Measurements from ENCODE around the gene MAGOH. TPM values are rescaled to one million over a fixed set of nuclear protein-coding genes. Genes with fewer than 3 reads are reported as not detected.

MAGOH gene
- total and polyA plus RNA-seq, 2 of the 13 experiments (the other 11 are each of a cell fraction or from before 2014, with no cell fraction given), result 24.1 to 87.0 TPM

DNA sequence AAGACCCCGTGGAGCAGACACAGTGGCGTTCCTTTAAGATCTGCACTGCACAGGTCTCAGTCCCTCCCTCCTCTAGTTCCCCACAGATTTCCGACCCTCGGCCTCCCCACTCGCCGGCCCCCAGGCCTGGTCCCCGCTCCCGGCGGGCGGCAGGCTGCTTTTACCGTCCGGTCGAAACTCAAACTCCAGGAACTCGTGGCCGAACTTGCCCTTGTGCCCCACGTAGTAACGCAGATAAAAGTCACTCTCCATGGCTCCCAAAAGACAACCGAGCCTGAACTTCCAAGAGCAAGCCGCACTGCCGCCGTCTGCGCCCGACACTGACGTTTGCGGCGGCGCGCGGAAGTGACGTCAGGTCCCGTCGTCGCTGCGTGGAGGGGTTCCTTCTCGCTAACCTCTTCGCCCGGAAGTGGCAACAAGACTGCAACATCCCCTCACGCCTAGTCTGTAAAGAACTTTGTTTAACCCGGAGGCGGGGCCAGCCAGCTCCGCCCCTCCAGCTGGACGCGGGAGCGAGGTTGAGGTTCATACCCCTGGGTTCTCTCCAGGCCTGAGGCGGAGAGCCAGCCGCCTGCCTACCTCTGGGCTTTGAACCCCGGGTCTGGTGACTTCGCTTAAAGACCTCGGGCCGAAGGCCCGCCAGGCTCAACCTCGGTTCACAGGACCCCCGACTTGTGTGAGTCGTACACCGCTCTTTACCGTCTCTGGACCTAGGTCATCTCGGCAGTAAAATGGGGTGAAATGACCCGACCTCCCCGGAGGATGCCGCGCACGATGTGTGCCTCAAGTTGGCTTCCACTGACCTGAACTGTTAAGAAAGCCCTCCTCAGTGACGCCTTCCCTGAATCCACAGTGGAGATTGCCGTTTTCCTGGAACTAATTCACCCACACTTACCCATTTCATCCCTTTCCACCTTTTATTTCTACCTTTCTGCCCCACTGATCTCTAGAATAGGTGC lies at the start of gene MAGOH (continued):
- TF ChIP-seq, protein P1, sequence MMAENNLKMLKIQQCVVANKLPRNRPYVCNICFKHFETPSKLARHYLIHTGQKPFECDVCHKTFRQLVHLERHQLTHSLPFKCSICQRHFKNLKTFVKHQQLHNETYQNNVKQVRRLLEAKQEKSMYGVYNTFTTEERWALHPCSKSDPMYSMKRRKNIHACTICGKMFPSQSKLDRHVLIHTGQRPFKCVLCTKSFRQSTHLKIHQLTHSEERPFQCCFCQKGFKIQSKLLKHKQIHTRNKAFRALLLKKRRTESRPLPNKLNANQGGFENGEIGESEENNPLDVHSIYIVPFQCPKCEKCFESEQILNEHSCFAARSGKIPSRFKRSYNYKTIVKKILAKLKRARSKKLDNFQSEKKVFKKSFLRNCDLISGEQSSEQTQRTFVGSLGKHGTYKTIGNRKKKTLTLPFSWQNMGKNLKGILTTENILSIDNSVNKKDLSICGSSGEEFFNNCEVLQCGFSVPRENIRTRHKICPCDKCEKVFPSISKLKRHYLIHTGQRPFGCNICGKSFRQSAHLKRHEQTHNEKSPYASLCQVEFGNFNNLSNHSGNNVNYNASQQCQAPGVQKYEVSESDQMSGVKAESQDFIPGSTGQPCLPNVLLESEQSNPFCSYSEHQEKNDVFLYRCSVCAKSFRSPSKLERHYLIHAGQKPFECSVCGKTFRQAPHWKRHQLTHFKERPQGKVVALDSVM (CRISPR knock-in tag; IDR thresholded peaks at IDR 0.05), result no peak
- TF ChIP-seq ZNF570 (CRISPR knock-in tag; IDR thresholded peaks at IDR 0.05; ENCODE audit: borderline replicate concordance) (no peak), CENPT (CRISPR knock-in tag; IDR thresholded peaks at IDR 0.05; ENCODE audit: low read depth) (no peak), ZNF44 (CRISPR knock-in tag; IDR thresholded peaks at IDR 0.05) (peak; percentile 44; the same call in 1 of the 2 replicates), POLR2AphosphoS5 (IDR thresholded peaks at IDR 0.05; ENCODE audit: low read depth, low read length) (peak; percentile 78), RBM39 (IDR thresholded peaks at IDR 0.05; ENCODE audit: low read depth, low read length, poor library complexity, severe bottlenecking) (no peak), NCOR1 (IDR thresholded peaks at IDR 0.05; ENCODE audit: borderline replicate concordance, low read length) (no peak), ZFP90 (CRISPR knock-in tag; IDR thresholded peaks at IDR 0.05; ENCODE audit: borderline replicate concordance) (no peak; the same call in 1 of the 2 replicates), EED (CRISPR knock-in tag; IDR thresholded peaks at IDR 0.05) (no peak), RAD51 (IDR thresholded peaks at IDR 0.05; ENCODE audit: borderline replicate concordance) (no peak), KDM4B (CRISPR knock-in tag; IDR thresholded peaks at IDR 0.05) (0 out of 2 replicates have a peak, but pooled peaks have one; percentile 79), ARID2 (CRISPR knock-in tag; IDR thresholded peaks at IDR 0.05; ENCODE audit: borderline replicate concordance) (no peak)
- TF ChIP-seq, protein P2, sequence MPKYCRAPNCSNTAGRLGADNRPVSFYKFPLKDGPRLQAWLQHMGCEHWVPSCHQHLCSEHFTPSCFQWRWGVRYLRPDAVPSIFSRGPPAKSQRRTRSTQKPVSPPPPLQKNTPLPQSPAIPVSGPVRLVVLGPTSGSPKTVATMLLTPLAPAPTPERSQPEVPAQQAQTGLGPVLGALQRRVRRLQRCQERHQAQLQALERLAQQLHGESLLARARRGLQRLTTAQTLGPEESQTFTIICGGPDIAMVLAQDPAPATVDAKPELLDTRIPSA (CRISPR knock-in tag; IDR thresholded peaks at IDR 0.05; ENCODE audit: borderline replicate concordance), result 0 out of 2 replicates have a peak, but pooled peaks have one; percentile 44
- TF ChIP-seq, protein P3, sequence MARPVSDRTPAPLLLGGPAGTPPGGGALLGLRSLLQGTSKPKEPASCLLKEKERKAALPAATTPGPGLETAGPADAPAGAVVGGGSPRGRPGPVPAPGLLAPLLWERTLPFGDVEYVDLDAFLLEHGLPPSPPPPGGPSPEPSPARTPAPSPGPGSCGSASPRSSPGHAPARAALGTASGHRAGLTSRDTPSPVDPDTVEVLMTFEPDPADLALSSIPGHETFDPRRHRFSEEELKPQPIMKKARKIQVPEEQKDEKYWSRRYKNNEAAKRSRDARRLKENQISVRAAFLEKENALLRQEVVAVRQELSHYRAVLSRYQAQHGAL (CRISPR knock-in tag; IDR thresholded peaks at IDR 0.05; ENCODE audit: not compliant biosample characterization), result no peak
- TF ChIP-seq, protein P4, sequence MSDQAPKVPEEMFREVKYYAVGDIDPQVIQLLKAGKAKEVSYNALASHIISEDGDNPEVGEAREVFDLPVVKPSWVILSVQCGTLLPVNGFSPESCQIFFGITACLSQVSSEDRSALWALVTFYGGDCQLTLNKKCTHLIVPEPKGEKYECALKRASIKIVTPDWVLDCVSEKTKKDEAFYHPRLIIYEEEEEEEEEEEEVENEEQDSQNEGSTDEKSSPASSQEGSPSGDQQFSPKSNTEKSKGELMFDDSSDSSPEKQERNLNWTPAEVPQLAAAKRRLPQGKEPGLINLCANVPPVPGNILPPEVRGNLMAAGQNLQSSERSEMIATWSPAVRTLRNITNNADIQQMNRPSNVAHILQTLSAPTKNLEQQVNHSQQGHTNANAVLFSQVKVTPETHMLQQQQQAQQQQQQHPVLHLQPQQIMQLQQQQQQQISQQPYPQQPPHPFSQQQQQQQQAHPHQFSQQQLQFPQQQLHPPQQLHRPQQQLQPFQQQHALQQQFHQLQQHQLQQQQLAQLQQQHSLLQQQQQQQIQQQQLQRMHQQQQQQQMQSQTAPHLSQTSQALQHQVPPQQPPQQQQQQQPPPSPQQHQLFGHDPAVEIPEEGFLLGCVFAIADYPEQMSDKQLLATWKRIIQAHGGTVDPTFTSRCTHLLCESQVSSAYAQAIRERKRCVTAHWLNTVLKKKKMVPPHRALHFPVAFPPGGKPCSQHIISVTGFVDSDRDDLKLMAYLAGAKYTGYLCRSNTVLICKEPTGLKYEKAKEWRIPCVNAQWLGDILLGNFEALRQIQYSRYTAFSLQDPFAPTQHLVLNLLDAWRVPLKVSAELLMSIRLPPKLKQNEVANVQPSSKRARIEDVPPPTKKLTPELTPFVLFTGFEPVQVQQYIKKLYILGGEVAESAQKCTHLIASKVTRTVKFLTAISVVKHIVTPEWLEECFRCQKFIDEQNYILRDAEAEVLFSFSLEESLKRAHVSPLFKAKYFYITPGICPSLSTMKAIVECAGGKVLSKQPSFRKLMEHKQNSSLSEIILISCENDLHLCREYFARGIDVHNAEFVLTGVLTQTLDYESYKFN (CRISPR knock-in tag; conservative IDR thresholded peaks at IDR 0.05), result peak; percentile 49; the same call in 1 of the 2 replicates
- TF ChIP-seq, protein P5, sequence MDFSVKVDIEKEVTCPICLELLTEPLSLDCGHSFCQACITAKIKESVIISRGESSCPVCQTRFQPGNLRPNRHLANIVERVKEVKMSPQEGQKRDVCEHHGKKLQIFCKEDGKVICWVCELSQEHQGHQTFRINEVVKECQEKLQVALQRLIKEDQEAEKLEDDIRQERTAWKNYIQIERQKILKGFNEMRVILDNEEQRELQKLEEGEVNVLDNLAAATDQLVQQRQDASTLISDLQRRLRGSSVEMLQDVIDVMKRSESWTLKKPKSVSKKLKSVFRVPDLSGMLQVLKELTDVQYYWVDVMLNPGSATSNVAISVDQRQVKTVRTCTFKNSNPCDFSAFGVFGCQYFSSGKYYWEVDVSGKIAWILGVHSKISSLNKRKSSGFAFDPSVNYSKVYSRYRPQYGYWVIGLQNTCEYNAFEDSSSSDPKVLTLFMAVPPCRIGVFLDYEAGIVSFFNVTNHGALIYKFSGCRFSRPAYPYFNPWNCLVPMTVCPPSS (IDR thresholded peaks at IDR 0.05), result no peak
- TF ChIP-seq, protein P6, sequence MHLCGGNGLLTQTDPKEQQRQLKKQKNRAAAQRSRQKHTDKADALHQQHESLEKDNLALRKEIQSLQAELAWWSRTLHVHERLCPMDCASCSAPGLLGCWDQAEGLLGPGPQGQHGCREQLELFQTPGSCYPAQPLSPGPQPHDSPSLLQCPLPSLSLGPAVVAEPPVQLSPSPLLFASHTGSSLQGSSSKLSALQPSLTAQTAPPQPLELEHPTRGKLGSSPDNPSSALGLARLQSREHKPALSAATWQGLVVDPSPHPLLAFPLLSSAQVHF (CRISPR knock-in tag; IDR thresholded peaks at IDR 0.05), result no peak

All from HepG2 (cell line).